Gastroesophageal sphincter (tissue), 3 donors: ENCODE measurements around the gene HEPN1.

ENCODE experiments used
- EP300 ChIP-seq: sonication (generic); formaldehyde crosslinking; IDR thresholded peaks from one replicate; pipeline ENCODE4 v1.6.1; 2017; ENCODE audit warnings: antibody characterized with exemption, mild to moderate bottlenecking
- POLR2A ChIP-seq, 2 donors: fragments of 450-650 bp; IDR thresholded peaks; one replicate each; pipeline ENCODE4 v1.6.1; 2017; ENCODE audit warnings: antibody characterized with exemption in 2 of 2, mild to moderate bottlenecking in 2 of 2, moderate library complexity in 1 of 2
- TF ChIP-seq, protein P1 (sequence below), 4 experiments: fragments of 200-600 bp in 2 of 4; fragments of 450-650 bp in 2 of 4; sonication (generic) in 1 of 4; IDR thresholded peaks; one replicate each; pipeline ENCODE4 v1.5.1; 2017 to 2019; ENCODE audit warnings: antibody characterized with exemption in 4 of 4, mild to moderate bottlenecking in 2 of 4, moderate library complexity in 2 of 4

DNA sequence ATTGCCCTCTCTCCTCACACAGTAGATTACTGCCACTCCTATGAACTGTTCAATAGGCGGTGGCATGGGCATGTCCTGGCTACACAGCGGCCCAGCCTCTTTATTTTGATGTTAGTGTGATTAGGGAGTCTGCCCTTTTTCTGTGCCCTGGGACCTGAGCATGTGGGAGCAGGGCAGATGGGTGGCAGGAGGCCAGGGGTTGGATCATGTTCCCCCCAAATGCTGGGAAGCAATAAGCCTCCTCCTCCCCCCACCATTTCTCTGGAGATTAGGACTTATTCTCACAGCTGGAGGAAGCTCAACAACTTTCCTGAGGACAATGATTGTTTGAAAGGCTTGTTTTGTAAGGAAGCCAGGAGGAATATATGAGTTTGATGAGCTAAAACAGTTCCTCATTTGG, 848 bp downstream of the HEPN1 start:
- TF ChIP-seq, protein P1, sequence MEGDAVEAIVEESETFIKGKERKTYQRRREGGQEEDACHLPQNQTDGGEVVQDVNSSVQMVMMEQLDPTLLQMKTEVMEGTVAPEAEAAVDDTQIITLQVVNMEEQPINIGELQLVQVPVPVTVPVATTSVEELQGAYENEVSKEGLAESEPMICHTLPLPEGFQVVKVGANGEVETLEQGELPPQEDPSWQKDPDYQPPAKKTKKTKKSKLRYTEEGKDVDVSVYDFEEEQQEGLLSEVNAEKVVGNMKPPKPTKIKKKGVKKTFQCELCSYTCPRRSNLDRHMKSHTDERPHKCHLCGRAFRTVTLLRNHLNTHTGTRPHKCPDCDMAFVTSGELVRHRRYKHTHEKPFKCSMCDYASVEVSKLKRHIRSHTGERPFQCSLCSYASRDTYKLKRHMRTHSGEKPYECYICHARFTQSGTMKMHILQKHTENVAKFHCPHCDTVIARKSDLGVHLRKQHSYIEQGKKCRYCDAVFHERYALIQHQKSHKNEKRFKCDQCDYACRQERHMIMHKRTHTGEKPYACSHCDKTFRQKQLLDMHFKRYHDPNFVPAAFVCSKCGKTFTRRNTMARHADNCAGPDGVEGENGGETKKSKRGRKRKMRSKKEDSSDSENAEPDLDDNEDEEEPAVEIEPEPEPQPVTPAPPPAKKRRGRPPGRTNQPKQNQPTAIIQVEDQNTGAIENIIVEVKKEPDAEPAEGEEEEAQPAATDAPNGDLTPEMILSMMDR (IDR thresholded peaks at IDR 0.05) = no peak
- no peak for TF ChIP-seq EP300
- TF ChIP-seq POLR2A (IDR thresholded peaks at IDR 0.05) = no peak
